ENCODE results near the gene TNFRSF25.

DNA sequence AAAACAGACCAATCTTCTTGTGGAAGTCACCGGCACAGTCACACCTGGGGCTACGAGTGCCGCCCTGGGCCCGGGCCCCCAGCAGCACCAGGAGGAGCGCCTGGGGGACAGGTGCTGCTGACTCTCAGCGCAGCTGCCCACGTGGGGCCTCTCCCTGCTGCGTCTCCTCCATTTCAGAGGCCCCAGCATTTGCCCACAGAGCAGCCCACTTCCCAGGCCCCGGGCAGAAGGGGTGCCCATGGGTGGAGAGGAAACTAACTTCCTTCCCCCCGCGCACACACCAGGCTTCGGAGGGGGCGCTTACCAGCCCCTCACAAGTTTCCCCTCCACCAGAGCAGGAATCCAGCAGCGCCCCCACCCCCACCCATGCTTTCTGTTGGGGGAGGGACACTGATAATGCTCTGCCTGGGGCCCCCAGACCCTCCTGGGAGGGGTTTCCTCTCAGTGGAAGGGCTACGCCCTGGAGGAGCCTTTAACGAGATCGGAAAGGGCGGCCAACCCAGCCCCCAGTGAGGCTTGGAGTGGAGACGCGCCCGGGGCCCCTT lies 440 bp downstream of the TNFRSF25 start:
- TF ChIP-seq EP300 (IDR thresholded peaks at IDR 0.05), result no peak
- no peak for TF ChIP-seq POLR2A (IDR thresholded peaks at IDR 0.05)
- no peak for TF ChIP-seq CTCF (IDR thresholded peaks at IDR 0.05)
